ENCODE measurements around the gene PCMTD2.
"Not testable (repeated sequence)": the region's sequence is repeated elsewhere in the genome, so short reads cannot be mapped to it uniquely, and the experiment has no call there.

Gene PCMTD2

DNA sequence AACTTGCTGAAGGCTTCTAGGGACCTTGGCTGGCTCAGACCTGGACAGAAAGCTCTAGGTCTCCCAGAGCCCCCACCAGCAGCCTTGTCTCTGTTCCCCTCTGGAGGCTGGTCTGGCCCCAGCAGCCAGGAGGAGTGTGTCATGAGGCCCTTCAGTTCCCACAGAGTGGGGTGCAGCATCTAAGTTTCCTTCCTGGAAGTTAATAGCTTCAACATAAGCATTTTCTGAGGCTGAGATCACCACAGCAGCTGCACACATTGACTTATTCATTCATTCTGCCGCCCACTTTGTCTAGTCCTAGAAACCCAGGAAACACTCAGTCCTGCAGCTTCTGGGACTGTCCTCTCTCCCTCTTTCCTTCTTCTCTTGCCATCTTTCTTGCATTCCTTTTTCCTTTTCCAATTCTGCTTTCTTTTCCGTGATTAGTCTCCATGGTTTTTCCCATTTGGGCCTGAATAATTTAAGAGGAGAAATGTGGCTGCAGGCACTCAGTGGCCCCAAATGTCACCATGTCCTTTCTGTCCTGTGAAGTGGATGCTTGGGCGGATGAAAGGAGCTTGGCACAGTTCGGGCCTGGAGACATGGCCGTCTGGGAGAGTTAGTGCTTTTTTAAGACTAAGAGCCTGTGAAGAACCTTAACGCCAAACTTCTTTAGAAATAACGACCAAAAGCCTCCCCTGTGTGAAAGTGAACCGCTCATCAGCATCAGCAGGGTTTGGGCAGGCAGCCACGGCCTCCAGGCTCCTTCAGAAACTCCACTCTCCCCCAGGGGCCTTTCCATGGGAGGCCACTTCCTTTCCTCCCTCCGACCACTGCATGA is 31.0 kb upstream of the PCMTD2 start:
- no peak for DNase-seq

DNA sequence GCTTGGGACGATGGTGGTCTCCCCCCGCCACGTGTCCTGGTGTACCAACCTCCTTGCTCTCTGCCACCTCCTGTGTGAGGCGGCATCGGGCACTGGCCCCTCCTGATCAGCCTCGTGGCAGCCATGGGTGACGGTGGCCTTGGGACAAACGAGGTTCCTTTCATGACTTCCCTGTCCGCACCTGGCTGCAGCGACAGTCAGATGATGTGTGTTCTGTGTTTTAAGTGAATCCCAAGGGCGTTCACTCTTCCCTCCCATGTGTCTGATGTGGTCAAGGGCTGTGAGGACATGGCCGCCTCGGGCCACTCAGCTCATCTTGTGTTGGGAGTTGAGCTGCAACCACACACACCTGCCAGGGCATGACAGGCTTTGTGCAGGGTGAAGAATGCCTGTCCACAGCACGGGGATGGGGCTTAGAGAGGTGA is 30.4 kb upstream of the PCMTD2 start:
- no peak for DNase-seq

DNA sequence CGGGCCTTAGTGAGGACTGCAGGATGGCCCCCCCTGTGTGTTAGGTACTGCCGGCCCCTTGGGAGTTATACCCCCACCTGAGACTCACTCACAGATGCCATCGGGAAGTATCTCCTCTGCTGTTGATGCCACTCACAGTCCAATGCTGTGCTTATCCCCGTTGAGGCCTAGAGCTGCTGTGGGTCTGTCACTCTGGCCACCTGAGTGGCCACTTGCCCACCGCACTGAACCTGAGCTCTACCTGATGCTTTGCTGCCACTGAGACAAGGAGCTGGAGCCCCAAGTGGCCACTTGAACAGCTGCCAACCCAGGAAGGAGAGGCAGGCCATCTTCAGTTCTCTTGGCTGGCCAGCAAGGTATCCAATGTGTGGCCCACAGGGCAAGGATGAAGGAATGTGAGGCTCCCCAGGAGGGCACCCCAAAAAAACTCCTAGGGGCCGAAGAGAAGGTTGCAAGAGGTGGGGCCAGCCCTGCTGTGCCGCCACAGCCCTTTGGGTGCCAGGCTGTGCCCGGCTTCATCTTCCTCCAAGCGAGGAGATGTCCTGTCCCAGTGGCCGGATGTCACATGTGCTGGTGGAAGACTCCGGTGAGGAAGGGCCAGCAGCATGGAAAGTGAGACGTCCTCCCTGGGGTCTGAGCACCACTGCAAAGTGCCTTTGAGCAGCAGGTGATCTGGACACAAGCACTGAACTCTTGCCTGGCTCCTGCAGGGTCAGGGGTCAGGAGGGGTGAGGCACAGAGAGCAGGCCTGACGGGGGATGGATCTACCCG is 29.5 kb upstream of the PCMTD2 start:
- DNase-seq, result no peak

DNA sequence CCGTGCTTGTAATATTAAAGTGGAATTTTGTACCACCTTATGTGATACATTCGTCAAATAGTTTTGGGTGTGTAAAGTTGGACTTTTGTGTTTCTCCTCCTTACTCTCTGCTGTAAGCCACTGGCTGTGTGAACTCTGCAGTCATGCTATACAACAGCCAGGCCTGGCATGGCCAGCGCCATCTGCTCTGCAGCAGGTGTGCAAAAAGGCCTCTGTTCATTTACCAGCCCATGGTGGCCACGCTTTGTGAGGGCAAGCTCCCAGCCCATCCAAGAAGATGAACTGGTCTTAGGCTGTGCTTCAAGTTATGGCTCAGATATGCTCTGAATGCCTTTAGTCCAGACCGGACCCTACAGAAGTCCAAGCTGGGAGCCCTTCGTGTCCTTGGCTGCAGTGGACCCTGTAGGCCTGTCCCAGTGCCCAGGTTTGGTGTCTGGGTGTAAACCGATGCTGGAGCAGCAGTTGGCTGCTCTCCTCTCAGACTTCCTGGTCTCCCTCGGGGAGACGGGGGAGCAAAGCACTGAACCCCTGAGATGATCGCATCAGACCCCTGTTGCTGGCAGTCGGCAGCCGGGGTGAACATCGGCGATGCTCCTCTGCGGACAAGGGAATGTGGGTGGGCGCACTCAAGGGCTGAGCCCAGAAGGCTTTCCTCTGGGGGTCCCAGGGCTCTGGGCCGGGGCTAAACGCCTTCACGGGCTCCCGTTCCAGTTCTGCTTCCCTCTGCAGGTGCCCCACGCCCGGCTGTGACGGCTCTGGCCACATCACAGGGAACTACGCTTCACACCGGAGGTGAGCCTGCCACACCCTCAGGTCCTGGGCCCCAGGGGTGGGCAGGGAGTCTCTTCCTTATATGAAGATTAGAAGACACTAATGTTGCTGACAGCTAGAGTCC is 28.6 kb upstream of the PCMTD2 start:
- DNase-seq, result no peak

DNA sequence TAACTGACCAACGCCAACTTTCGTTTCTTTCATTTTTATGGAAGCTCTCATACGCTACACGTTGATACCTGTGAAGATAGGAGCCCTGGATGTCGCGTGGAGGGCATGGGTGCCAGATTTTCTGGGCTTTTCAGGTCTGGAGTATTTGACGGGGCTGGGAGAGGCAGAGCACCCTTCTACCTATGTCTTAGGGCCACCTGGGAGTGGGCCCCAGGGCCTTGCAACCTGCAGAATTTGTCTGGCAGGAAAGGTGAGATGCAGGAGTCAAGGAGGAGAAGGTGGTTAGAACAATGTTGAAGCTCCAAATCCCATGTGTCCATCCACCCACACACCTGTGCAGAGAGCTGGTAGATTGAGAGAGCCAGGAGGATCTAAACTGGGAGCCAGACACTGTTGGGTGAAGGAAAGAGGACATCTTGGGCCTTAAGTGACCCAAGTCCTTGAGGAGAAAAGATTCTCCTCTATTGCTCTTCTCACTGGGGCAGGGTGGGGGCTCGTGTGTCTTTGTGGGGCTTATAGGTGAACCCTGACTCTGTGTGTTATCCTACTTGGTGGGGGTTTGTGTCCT is 27.4 kb upstream of the PCMTD2 start:
- no peak for DNase-seq

DNA sequence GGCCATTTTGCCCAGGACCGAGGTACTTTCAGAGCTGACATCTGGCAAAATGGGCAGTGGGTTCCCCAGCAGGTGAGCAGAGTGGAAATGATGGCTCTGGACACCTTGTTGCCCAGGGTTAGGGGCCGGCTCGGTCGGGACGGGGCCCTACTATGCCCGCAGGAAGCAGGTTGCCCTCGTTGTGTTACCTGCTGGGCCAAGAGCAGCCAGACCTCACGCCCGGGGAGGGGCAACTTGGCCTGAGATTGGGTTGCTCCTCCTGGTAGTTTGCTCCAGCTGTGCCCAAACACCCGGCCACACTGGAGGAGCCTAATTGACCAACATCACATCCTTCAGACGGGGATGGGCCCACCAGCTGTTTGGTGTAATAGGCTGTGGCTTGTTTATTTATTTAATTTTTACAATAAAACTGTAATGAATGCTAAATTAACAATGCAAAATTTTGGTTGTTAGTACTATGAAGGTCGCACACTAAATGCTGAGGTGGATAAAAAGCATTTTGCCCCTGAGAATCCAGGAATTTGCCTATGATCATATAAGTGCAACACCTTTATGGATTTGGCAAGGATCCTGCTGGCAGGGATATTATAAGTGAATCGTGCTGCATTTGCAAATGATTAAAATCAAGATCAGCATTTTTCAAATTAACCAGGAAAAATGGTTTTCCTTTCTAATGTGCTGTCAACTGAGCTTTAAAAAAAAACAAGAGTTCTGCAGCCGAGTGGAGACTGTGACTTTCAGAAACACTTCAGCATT is 26.6 kb upstream of the PCMTD2 start:
- no peak for DNase-seq

DNA sequence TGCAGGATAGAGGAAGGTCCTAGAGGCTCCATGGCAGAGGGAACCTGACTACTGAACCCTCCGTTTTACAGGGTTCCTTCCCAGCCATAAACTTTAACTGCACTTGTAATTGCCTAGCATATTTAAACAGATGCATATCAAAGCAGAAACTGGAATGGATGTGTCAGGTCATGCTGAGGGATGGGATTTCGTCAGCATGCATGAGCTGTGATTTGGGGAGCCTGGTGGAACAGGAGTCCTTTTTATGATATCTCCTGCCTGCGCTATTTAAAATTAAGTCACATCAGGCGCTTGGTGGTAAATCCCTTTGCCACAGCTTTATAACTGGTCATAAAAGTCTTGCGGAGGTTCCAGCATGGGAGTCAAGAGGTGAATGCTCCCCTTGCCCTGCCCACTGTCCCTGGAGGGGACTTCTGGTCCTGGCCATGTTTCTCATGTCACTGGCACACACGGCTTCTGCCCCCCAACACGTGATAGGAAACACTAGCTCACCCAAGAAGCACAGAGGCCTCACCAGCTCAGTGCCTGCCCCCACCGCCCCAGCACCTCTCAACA is 26.0 kb upstream of the PCMTD2 start:
- DNase-seq, result no peak

DNA sequence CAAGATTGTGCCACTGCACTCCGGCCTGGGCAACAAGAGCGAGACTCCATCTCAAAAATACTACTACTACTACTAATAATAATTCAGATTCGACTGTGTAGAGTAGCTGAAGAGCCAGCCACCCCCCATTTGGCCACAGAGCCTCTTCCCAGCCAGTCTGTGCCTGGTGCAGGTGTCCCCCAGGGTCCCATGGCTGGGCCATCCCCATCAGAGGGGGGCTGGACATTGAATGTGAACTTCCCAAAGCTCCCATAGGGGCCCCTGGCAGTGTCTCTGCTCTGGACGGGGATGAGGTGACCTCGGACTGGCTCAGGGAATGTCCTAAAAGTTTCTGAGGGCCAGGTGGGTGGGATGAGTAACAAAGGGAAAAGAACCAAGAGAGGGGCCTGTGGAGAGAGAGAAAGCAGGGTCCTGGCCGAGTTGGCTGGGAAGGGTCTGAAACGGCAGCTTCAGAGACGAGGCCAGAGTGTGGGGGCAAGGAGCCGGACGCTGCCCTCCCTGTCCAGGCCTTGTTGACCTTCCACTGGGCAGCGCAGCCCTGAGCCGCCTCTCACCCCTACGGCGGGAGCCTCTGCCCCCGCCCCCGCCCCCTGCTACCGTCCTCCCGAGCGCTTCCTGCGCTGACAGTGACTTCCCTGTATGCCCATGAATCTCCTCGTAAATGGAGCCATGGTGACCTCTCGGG is 24.9 kb upstream of the PCMTD2 start:
- DNase-seq, result no peak

DNA sequence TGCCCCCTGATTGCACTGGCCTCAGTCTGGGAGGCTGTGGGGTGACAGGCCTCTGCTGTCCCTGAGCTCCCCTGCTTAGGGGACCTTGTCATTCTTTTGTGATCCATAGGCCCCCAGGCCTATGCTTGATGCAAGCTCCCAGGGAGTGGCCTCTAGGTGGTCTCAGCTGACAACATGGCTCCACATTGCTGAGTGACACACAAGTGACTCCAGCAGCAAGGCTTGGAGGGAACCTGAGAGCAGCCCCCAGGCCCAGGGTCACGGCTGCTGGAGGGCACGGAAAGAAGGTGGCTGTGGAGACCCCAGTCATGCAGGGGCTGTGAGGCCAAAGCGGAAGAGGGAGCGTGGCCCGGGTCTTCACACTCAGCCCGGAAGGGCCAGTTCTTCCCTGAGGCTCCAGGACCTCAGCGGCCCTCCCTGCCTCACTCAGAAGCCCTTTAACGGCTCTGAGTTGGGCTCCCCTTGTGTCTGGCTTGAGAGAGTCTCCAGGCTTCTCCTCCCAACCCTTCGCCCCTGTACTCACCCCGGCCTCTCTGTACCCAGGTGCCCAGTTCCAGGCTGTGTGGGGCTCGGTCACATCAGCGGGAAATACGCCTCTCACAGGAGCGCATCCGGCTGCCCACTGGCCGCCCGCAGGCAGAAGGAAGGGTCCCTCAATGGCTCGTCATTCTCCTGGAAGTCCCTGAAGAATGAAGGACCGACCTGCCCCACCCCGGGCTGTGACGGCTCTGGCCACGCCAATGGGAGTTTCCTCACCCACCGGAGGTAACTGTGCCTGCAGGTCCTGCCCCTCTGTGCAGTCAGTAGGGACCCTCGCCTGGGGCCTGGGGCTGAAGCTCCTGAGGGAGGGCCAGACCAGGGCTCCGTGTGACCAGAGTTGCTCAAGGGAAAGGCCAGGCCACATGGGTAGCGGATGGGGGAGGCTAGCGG is 23.7 kb upstream of the PCMTD2 start:
- DNase-seq, result no peak

DNA sequence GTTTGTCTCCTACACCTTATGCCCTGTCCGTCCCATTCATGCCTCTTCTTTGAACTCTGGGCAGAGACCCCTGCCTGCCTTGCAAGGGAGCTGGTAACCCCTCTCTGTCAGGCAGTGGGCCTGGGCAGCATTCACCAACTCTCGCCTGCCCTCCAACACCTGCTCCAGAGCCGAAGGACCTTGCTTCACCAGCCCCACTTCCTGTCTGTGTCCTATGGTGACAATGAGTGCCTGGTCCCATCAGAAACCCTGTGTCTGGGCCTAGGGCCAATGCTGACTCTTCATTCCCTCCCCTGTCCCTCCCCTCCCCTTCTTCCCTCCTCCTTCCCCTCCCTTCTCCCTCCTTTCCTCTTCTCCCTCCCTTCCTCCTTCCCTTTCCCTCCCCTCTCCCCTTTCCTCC is 22.8 kb upstream of the PCMTD2 start:
- DNase-seq, result no peak

DNA sequence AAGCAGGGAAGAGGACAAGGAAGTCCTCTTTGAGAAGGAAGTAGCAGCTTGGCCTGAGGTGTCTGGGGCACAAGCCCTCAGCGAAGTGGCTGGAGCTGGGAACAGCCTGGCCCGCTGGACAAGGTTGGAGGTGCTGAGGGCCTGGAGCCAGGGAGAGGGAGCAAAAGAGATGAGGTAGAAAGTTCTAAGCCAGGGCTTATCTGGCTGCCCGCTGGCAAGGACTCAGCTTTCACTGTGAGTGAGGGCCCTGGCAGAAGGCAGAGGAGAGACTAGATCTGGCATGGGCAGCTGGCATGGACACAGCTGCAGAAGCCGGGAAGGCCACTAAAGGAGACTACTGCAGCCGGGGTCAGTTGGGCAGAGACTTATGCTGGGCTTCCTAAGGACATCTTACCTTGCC is 21.8 kb upstream of the PCMTD2 start:
- DNase-seq, result no peak

DNA sequence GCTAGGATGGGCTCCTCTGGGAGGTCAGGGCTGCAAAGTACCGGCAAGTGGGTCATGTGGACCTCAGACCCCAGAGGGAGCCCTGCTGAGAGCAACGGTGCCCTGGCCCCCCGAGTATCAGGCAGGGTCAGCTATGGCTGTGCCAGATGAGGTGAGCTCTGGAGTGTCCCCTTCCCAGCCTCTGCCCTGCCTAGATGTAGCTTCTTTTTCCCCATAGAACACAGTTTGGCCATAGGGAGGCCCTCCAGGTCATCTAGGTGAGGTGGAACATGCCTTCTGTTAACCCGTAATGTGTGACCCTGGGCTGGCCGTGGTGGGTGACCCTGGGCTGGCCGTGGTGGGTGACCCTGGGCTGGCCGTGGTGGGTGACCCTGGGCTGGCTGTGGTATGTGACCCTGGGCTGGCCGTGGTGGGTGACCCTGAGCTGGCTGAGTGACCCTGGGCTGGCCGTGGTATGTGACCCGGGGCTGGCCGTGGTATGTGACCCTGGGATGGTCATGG is 21.2 kb upstream of the PCMTD2 start:
- no peak for DNase-seq

DNA sequence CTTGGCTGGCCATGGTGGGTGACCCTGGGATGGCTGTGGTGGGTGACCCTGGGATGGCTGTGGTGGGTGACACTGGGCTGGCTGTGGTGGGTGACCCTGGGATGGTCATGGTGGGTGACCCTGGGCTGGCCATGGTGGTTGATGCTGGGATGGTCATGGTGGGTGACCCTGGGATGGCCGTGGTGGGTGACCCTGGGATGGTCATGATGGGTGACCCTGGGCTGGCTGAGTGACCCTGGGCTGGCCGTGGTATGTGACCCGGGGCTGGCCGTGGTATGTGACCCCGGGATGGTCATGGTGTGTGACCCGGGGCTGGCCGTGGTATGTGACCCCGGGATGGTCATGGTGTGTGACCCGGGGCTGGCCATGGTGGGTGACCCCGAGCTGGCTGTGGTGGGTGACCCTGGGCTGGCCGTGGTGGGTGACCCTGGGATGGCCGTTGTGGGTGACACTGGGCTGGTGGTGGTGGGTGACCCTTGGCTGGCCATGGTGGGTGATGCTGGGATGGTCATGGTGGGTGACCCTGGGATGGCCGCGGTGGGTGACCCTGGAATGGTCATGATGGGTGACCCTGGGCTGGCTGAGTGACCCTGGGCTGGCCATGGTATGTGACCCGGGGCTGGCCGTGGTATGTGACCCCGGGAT is 20.5 kb upstream of the PCMTD2 start:
- DNase-seq, result not testable (repeated sequence)

DNA sequence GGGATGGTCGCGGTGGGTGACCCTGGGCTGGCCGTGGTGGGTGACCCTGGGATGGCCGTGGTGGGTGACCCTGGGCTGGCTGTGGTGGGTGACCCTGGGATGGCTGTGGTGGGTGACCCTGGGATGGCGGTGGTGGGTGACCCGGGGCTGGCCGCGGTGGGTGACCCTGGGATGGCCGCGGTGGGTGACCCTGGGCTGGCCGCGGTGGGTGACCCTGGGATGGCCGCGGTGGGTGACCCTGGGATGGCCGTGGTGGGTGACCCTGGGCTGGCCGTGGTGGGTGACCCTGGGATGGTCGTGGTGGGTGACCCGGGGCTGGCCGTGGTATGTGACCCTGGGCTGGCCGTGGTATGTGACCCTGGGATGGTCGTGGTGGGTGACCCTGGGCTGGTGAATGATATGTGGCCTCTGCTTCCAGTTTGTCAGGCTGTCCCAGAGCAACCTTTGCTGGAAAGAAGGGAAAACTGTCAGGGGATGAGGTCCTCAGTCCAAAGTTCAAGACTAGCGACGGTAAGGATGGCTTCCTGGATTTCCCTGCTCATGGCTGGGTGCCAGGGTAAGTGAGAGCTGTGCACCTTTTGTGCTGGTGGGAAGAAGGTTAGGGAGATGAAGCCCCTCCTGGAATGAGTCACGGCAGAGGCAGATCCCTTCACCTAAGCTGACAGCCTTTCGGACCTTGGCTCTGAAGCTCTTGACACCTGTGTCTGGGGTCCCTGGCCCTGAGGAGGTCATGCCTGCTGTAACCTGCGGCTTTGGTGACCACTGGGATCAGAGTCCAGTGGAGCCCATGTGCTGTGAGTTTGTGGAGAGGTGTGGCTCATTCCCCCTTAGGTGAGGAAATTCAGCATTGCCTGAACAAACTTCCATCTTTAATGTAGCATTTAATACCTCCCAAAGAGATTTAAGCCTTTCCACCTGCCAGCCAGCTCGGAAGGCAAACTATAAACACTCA is 19.1 kb upstream of the PCMTD2 start:
- no peak for DNase-seq

DNA sequence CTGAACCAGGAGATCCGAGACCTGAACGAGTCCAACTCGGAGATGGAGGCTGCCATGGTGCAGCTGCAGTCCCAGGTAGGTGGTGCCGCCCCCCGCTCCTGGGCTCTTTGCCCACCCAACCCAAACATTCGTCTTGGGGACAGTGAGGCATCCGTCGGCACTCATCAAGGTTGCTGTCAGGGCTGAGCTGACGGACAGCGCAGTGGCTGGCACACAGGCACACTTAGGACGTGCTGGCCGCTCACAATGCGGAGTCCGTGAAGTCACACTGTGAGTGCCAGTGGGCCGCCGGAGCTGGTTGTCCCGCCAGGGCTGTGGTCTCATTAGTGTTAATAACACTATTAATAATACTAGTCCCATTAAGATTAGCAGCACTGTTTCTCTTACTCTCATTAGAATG is 18.2 kb upstream of the PCMTD2 start:
- no peak for DNase-seq

DNA sequence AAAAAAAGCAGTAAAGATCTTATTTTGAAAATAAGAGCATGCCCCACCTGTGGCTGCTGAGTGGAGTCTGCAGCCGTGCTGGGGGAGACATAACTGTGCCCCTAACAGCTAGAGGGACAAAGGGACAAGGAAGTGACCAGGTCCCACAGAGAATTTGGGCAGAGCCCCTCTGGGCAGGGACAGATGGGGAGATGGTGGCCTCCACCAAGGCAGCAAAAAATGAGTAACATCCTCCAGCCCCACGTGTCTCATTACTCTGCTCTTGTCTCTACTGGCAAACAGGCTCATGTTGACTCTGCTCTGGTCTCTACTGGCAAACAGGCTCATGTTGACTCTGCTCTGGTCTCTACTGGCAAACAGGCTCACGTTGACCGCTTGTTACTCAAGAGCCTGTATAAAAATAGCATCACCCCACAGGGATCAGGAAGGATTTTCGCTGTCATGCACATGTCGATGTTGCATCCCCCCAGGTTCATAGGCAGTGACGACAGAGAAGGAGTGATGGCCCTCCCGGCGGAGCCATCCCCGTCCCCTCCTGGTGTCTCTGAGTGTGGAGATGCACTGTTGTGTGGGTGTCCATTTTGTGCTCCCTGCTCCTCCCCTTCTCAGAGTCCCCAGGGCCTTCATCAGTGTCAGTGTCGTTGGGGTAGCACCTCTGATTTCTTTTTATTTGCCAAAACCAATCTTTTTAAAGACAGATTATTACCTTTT is 17.3 kb upstream of the PCMTD2 start:
- DNase-seq, result no peak

DNA sequence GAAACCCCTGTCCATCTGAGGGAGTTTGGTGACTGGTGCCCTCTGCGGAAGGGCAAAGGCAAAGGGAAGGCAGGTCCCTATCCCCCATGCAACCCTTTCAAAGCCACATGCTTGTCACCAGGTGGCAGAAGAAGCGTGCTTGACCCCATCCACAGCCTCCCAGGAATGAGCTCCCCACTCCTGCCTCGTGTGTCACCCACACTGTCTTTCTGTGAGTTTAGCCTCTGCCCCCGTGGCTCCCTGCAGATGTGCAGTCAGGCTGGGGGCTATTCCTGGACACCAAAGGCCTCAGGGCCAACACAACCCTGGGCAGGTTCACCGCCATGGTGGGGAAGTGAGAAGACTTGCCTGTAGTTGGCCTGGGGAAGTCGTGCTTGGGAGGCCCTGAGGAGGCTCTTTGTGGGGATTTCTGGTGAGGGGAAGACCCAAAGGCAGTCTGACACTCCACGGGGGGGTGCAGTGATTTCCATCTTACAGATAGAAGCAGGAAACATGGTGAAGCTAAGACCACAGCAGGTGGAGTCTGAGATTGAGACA is 16.6 kb upstream of the PCMTD2 start:
- no peak for DNase-seq

All from cortex of kidney (tissue), 1 donor.